Neural progenitor cell (in vitro differentiated cells): ENCODE data around the gene DUS4L.

Source experiments
- EZH2 ChIP-seq: fragments of 200-600 bp; sonication (generic); IDR thresholded peaks from 2 replicates; pipeline ENCODE4 v1.6.1; 2017; ENCODE audit warnings: antibody characterized with exemption, mild to moderate bottlenecking, moderate library complexity
- EZH2phosphoT487 ChIP-seq: fragments of 200-600 bp; sonication (generic); IDR thresholded peaks from 2 replicates; pipeline ENCODE4 v1.6.1; 2017; ENCODE audit warnings: antibody characterized with exemption
- TF ChIP-seq, protein P1 (sequence below): fragments of 200-600 bp; sonication (generic); IDR thresholded peaks from 2 replicates; pipeline ENCODE4 v1.5.1; 2017; ENCODE audit warnings: antibody characterized with exemption, mild to moderate bottlenecking

DNA sequence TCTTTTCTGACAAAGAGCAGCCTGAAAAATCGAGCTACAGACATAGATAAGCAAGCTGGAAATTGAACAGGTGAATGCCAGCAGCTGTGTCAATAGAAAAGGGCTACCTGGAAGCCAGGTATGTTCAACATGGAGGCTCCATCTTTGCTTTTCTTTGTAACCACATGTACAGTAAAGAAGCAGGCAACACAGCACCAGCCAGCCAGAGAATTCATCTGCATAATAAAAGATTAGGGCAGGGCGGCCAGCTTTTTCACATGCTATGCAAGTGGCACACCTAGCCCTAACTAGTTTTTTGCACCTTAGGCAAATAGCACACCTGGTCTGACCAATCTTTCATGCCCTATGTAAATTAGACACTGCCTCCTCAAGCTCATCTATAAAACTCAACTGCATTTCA lies 25.8 kb upstream of the DUS4L start:
- TF ChIP-seq, protein P1, sequence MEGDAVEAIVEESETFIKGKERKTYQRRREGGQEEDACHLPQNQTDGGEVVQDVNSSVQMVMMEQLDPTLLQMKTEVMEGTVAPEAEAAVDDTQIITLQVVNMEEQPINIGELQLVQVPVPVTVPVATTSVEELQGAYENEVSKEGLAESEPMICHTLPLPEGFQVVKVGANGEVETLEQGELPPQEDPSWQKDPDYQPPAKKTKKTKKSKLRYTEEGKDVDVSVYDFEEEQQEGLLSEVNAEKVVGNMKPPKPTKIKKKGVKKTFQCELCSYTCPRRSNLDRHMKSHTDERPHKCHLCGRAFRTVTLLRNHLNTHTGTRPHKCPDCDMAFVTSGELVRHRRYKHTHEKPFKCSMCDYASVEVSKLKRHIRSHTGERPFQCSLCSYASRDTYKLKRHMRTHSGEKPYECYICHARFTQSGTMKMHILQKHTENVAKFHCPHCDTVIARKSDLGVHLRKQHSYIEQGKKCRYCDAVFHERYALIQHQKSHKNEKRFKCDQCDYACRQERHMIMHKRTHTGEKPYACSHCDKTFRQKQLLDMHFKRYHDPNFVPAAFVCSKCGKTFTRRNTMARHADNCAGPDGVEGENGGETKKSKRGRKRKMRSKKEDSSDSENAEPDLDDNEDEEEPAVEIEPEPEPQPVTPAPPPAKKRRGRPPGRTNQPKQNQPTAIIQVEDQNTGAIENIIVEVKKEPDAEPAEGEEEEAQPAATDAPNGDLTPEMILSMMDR: no peak
- TF ChIP-seq EZH2 (no peak), EZH2phosphoT487 (no peak)
